Activated B cell treated with CpG ODN at 0.5 μM for 24 hours (primary cell): Measurements from ENCODE around the gene TMEM129. TPM values are rescaled to one million over a fixed set of nuclear protein-coding genes. Genes with fewer than 3 reads are reported as not detected.

Experiments
- ATAC-seq: fragments of 200-7000 bp; cut with Tn5 transposase; one replicate; pipeline ENCODE4 v1.10.0; 2021; ENCODE audit warnings: low read depth, mild to moderate bottlenecking, moderate library complexity
- CTCF ChIA-PET: fragments of 350-600 bp; sonication (Branson Sonifier 250); formaldehyde crosslinking; loops from one replicate; lab custom pipeline; 2021; ENCODE audit warnings: antibody characterized with exemption; lab: Charles Lee
- POLR2A ChIA-PET: fragments of 350-600 bp; sonication (Branson Sonifier 250); formaldehyde crosslinking; loops from one replicate; lab custom pipeline; 2021; ENCODE audit warnings: antibody characterized with exemption; lab: Charles Lee
- DNase-seq: peaks from one replicate; pipeline ENCODE4 v3.0.0; 2022
- H3K27ac Mint-ChIP-seq: one replicate; pipeline ENCODE4 v1.8.0; 2020; ENCODE audit warnings: mixed read lengths
- H3K27me3 Mint-ChIP-seq: one replicate; pipeline ENCODE4 v1.8.0; 2021; ENCODE audit warnings: mixed read lengths
- H3K36me3 Mint-ChIP-seq: one replicate; pipeline ENCODE4 v1.8.0; 2021; ENCODE audit warnings: low read depth, mixed read lengths
- H3K4me1 Mint-ChIP-seq: one replicate; pipeline ENCODE4 v1.8.0; 2021; ENCODE audit warnings: mixed read lengths
- H3K4me3 Mint-ChIP-seq: one replicate; pipeline ENCODE4 v1.8.0; 2020; ENCODE audit warnings: mild to moderate bottlenecking, mixed read lengths
- H3K9me3 Mint-ChIP-seq: one replicate; pipeline ENCODE4 v1.8.0; 2020; ENCODE audit warnings: mixed read lengths
- intact Hi-C: fragments of 100-400 bp; cut with micrococcal nuclease; formaldehyde crosslinking; loops from one replicate; pipeline ENCODE4 v1.15.1; 2024
- total RNA-seq: library from RNA; stranded (reverse); gene quantifications from 2 replicates; pipeline ENCODE4 v1.2.3, GENCODE V29; 2022
- TF ChIP-seq, protein P1 (sequence below): fragments of 200-600 bp; IDR thresholded peaks from one replicate; pipeline ENCODE4 v1.8.0; 2022; ENCODE audit warnings: antibody characterized with exemption, mild to moderate bottlenecking

The TMEM129 gene
- total RNA-seq, 1 donor from 2014 or later, result 23.7 TPM

DNA sequence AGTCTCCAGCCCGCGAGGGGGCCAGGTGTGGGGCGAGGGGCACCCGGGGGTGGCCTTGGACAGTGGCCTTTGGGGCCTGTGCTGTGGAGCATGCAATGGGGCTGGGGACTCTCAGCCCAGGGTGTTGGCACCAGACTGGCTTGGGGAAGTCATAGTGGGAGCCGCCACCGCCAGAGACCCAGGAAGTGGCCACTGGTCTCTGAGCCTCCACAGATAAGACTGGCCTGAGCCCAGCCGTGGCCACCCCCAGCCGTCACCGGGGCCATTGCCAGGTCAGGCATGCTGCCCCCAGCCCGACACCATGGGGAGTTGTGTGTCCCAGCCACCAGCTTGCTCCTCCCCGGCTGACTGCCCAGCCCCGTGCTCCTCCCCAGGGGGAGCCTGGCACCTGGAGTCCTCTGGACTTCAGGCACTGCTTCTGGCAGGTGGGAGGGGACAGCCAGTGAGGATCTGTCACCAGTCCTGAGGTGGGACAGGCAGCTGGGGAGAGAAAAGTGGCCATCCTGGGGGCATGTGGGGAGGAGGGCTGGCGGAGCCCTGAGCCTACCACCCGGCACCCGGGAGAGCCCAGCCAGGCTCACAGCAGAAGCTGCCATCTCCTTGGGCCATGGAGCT, 32.7 kb upstream of the TMEM129 start:
- no peak overlapping the region for H3K27ac Mint-ChIP-seq
- H3K36me3 Mint-ChIP-seq, result no peaks in the 10 kb centered on the region
- no peaks in the 10 kb centered on the region for H3K9me3 Mint-ChIP-seq
- H3K27me3 Mint-ChIP-seq, result peaks cover 3% of the 10 kb centered on the region
- no peak for DNase-seq
- CTCF ChIA-PET, result no interaction called here
- H3K4me1 Mint-ChIP-seq, result peaks cover 4% of the 10 kb centered on the region
- intact Hi-C loops, result no loop called here
- no peak for ATAC-seq
- H3K4me3 Mint-ChIP-seq, result no peak overlapping the region
- POLR2A ChIA-PET, result no interaction called here
- TF ChIP-seq, protein P1, sequence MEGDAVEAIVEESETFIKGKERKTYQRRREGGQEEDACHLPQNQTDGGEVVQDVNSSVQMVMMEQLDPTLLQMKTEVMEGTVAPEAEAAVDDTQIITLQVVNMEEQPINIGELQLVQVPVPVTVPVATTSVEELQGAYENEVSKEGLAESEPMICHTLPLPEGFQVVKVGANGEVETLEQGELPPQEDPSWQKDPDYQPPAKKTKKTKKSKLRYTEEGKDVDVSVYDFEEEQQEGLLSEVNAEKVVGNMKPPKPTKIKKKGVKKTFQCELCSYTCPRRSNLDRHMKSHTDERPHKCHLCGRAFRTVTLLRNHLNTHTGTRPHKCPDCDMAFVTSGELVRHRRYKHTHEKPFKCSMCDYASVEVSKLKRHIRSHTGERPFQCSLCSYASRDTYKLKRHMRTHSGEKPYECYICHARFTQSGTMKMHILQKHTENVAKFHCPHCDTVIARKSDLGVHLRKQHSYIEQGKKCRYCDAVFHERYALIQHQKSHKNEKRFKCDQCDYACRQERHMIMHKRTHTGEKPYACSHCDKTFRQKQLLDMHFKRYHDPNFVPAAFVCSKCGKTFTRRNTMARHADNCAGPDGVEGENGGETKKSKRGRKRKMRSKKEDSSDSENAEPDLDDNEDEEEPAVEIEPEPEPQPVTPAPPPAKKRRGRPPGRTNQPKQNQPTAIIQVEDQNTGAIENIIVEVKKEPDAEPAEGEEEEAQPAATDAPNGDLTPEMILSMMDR, result no peak

DNA sequence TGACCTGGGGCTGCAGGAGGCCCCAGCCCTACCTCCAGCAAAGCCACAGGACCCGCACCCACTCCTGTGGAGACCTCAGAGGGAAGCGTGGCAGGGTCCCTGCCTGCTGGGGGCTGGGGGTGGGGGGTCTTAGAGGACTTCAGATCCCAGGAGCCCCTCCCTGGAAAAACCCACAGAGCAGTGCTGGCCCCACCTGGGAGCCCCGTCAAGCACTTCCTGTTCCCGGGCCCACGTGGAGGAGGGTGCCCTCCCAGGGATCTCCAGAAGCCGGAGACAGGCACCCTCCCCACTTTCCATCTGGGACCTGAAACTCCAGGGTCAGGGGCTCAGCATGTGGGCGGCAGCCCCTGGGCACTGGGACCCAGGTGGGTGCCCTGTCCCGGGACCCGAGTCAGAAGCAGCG, 32.2 kb upstream of the TMEM129 start:
- no peak overlapping the region for H3K27ac Mint-ChIP-seq
- peaks cover 3% of the 10 kb centered on the region for H3K27me3 Mint-ChIP-seq
- POLR2A ChIA-PET, result no interaction called here

DNA sequence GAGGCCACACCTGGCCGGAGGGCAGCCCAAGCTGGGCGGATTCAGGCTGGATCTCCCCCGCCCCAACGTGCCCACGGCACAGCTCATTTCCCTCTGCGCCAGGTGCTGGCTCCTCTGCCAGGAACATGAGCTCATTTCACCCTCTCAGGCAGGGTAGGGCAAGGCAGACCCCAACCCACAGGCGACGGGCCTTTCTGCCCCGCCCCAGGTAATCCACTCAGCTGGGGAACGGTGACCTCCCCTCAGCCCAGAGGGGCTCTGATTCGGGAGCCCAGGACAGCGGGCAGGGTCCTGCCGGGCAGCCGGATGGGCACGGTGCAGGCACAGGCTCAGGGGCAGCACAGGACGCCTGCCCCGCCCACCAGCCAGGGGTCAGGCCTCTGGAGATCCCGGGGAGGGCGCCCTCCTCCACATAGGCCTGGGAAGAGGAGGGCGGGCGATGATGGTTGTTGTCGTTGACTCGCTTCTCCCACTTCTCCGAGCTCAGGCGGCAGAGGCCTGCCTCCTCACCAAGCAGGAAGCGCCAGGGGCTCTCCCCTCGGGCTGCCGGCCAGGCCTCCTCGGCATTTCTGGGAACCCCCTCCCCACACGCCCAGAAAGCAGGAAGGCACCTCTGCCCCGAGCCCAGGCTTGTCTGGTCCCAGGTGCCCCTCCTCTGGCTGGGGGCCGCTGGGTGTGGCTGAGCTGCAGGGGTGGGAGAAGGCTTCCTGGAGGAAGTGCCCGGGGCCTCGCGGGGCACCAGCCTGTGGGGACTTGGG, 31.3 kb upstream of the TMEM129 start:
- Mint-ChIP-seq H3K4me3 (no peak overlapping the region), H3K27ac (no peak overlapping the region), H3K27me3 (no peaks in the 10 kb centered on the region), H3K36me3 (no peaks in the 10 kb centered on the region), H3K9me3 (no peaks in the 10 kb centered on the region), H3K4me1 (peaks cover 4% of the 10 kb centered on the region)
- intact Hi-C loops, result no loop called here
- TF ChIP-seq, protein P1, result no peak
- ATAC-seq (no peak), DNase-seq (no peak)
- ChIA-PET CTCF (interaction anchor here (1.1 kb wide), 1 partner anchor 60 kb away, joined by 5 read pairs; no protein-coding TSS in a partner anchor), POLR2A (no interaction called here)

More for the DNA sequence above, 32.2 kb upstream of the TMEM129 start:
- TF ChIP-seq, protein P1, result no peak
- Mint-ChIP-seq H3K4me3 (no peak overlapping the region), H3K36me3 (no peaks in the 10 kb centered on the region), H3K4me1 (peaks cover 4% of the 10 kb centered on the region), H3K9me3 (no peaks in the 10 kb centered on the region)
- ATAC-seq, result no peak
- CTCF ChIA-PET, result no interaction called here
- intact Hi-C loops, result no loop called here
- no peak for DNase-seq

- no peak for DNase-seq
- intact Hi-C loops, result no loop called here
- no peak overlapping the region for H3K27ac Mint-ChIP-seq
- ATAC-seq, result no peak
- TF ChIP-seq, protein P1, result no peak
- H3K9me3 Mint-ChIP-seq, result no peaks in the 10 kb centered on the region
- no peaks in the 10 kb centered on the region for H3K27me3 Mint-ChIP-seq
- ChIA-PET CTCF (interaction anchor here (1.1 kb wide), 1 partner anchor 60 kb away, joined by 5 read pairs; no protein-coding TSS in a partner anchor), POLR2A (no interaction called here)
- no peak overlapping the region for H3K4me3 Mint-ChIP-seq
- no peaks in the 10 kb centered on the region for H3K36me3 Mint-ChIP-seq
- H3K4me1 Mint-ChIP-seq, result peaks cover 4% of the 10 kb centered on the region
These were observed 30.8 kb upstream of the TMEM129 start for GRCh38 chr4:1751919-1752283.

DNA sequence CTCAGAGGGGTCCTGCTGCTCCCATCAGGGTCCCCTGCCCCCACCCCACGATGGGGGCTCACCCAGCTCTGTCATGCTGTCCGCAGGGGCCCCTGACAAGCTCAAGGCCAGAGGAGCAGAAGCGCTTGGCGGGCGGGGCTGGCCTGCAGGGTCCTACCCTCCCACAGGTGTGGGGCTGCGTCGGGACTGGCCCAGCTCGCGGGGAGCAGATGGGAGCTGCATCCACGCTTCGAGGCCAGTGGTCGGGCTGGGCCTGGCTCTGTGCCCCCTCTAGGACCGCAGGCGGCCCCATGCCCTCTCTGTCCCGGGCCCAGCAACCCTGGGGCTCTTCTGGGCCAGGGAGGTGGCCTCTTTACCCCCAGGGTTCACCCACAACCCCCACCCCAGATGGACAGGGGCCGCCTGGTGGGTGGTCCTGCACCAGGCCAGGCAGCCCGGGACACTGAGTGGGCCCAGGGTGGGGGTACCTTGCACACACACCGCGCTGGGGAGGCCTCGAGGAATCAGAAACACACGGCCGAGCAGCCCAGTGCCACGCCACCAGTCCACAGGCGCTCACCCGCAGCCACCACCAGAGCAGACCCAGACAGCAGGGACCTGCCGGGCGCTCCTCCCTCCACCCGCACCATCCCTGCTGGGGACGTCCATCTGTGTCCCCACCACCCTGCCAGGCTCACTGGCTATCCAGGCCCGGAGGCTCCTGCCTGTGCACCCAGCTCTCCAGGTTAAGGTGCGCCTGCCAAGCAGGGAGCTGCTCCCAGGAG, 30.2 kb upstream of the TMEM129 start:
- Mint-ChIP-seq H3K36me3 (no peaks in the 10 kb centered on the region), H3K9me3 (no peaks in the 10 kb centered on the region), H3K27me3 (no peaks in the 10 kb centered on the region), H3K4me3 (no peak overlapping the region), H3K27ac (no peak overlapping the region), H3K4me1 (peaks cover 4% of the 10 kb centered on the region)
- no peak for ATAC-seq
- POLR2A ChIA-PET, result no interaction called here
- intact Hi-C loops, result no loop called here
- CTCF ChIA-PET, result interaction anchor here (1.1 kb wide), 1 partner anchor 61 kb away, joined by 5 read pairs; no protein-coding TSS in a partner anchor
- TF ChIP-seq, protein P1, result no peak
- no peak for DNase-seq
